GM19452 (cell line): ENCODE measurements around the gene TRAK2.
"Not testable (repeated sequence)": the region's sequence is repeated elsewhere in the genome, so short reads cannot be mapped to it uniquely, and the experiment has no call there.

Experiments used
- ATAC-seq: cut with Tn5 transposase; IDR thresholded peaks from one replicate; pipeline ENCODE4 v1.9.1; 2021; ENCODE audit not compliant: unreplicated experiment

Gene TRAK2

GRCh38 chr2:201451292-201452057, at the start of gene TRAK2, which contains the start of gene STRADB:
Gene TRAK2, minus strand, starts transcription at chr2:201451458. Its CDS starts 30,951 bp downstream, at chr2:201420507.
Gene STRADB, plus strand, starts transcription at chr2:201451740. Its CDS starts 3,101 bp downstream, at chr2:201454841.
- ATAC-seq: peak; percentile 97

DNA sequence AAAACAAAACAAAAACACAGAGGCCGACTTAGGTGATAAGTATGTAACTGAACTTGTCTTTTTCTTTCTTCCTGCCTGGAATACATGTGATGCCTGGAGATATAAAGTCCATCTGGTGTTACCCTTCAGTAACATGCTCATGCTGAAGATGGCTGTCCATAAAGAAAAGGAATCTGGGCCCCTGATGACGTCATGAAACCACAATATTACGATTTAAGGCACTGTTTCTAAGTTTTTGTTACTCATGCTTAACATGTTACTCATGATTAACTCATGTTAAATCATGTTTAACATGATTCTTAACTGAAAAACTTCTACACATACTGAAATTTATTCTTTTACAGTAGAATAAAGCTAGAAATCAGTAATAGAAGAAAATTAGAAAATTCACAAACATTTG, 49.3 kb upstream of the TRAK2 start:
- ATAC-seq: no peak

DNA sequence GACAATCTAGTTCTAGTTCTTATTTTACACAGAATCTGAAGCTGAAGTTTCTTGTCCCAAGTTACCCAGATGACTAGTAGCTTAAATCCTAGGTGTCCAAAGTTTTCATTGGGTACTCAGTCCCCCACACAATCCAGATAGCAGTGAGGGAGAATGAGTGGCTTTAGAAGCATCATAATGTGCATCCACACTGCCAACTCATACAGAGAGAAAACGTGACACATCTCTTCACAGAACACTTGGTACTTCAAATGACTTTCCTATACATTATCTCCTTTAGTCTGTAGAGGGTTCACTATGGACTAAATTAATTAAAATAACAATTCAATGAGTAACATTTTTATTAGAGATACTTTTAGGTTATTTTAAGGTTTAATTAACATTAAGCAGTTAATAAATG, 45.5 kb upstream of the TRAK2 start:
- no peak for ATAC-seq

- ATAC-seq: no peak
These were observed 39.0 kb upstream of the TRAK2 start for GRCh38 chr2:201490291-201490690.

- ATAC-seq: no peak
These were observed 33.5 kb upstream of the TRAK2 start for GRCh38 chr2:201484805-201485204.

- ATAC-seq: not testable (repeated sequence)
These were observed 32.5 kb upstream of the TRAK2 start for GRCh38 chr2:201483758-201484157.

- no peak for ATAC-seq
These were observed 32.1 kb upstream of the TRAK2 start for GRCh38 chr2:201483342-201483741.

DNA sequence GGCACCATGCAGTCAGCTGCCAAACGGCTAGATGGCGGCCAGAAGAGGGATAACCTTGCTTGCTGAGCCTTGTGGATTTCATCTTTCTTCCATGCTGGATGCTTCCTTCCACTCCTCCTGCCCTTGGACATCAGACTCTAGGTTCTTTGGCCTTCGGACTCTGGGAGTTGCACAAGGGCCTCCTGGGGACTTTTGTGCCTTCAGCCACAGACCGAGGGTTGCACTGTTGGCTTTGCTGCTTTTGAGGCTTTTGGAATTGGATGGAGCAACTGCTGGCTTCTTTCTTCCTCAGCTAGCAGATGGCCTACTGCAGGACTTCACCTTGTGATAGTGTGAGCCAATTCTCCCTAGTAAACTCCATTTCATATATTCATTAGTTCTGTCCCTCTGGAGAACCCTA, 31.3 kb upstream of the TRAK2 start:
- no peak for ATAC-seq

DNA sequence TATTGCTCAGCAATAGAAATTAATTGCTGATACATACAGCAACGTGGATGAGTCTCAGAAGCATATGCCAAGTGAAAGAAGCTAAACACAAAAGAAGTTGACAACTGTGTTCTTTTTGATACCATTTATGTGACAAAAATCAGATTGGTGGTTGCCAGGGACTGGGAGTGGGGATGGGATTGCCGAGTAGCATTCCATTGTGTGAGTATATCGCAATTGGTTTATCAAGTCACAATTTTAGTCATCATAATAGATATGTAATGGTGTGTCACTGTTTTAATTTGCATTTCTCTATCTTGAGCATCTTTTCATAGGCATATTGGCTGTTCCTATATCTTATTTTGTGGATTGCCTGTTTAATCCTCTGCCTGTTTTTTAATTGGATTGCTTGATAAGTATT, 21.2 kb upstream of the TRAK2 start:
- ATAC-seq: no peak

- ATAC-seq: no peak
These were observed 20.6 kb upstream of the TRAK2 start for GRCh38 chr2:201471732-201472393.

DNA sequence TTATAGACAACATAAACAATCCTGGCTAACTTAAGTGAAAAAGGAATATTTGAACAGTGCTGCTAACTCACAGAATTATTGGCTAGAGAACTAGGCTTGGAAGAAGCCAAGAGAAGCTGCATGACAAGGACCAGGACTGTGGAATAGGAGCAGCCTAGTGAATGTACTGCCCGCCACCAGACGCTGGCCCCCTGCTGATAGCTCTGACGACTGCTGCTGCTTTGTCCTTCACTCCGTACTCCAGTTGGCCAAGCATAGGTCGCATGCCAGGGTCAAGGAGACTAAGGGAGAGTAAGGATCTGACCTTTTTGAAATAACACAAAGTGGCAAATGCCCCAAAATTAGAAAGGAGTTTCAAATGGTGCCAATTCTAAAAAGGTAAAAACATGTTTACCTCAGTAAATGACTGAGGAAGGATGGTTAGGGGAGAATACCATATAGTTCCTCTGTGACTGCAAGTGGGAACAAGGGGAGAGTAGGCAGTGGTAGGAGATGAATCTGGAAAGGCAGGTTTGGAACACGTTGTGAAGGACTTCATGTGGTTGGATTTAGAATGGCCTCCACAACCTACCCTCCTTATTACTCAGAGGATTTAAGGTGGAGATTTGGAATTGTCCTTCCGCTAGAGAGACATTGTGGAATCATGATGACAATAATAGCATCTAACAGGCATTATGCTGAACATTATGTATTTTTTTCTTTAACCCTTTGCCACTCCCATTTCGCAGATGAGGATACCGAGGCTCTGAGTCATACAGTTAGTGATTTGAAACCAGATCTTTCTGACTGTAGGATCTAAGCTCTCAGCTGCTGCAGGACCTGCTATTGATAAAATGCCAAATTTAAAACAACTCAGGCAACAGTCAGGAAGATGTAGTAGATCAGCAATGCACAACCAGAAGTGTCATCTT, 19.8 kb upstream of the TRAK2 start:
- no peak for ATAC-seq

- no peak for ATAC-seq
These were observed 16.4 kb upstream of the TRAK2 start for GRCh38 chr2:201467666-201468065.

GRCh38 chr2:201466050-201466675, 14.9 kb upstream of the TRAK2 start:
- ATAC-seq: no peak

- ATAC-seq: no peak
These were observed 14.3 kb upstream of the TRAK2 start for GRCh38 chr2:201465524-201465971.

DNA sequence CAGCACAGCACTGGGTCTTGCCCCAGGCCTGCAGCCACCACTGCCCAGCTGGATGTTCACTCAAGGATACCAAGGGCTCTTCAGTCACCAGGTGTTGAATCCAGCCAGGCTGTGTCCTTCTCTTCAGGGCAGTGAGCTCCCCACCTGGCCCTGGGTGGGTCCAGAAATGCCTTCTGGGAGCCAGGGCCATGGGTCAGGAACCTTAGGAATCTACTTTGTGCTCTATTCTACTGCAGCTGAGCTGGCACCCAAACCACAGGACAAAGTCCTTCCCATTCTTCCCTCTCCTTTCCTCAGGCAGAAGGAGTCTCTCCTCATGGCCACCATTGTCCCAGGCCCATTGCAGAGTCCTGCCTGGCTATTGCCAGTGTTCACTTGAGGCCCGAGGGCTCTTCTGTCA, 13.3 kb upstream of the TRAK2 start:
- no peak for ATAC-seq

- no peak for ATAC-seq
These were observed 9.3 kb upstream of the TRAK2 start for GRCh38 chr2:201460532-201460931.

DNA sequence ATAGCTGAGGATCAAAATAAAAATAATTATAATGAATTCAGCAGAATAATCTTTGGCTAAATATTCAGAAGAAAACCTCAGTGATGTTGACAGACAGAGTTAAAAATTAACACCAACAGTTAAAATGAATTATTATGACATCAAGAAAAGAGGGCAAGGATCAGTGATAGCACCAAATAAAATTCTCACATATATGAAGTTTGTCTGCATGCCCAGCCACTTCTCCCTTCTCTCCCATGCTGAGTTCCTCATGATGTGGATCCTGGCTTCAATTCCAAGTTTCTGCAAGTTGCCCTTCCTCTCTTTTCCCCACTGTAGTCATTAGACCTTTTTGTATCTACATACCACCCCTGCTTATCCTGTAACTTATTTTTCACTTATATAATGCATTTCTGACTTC, 7.1 kb upstream of the TRAK2 start:
- ATAC-seq: no peak

- no peak for ATAC-seq
These were observed 1.8 kb upstream of the TRAK2 start for GRCh38 chr2:201452922-201453643.

DNA sequence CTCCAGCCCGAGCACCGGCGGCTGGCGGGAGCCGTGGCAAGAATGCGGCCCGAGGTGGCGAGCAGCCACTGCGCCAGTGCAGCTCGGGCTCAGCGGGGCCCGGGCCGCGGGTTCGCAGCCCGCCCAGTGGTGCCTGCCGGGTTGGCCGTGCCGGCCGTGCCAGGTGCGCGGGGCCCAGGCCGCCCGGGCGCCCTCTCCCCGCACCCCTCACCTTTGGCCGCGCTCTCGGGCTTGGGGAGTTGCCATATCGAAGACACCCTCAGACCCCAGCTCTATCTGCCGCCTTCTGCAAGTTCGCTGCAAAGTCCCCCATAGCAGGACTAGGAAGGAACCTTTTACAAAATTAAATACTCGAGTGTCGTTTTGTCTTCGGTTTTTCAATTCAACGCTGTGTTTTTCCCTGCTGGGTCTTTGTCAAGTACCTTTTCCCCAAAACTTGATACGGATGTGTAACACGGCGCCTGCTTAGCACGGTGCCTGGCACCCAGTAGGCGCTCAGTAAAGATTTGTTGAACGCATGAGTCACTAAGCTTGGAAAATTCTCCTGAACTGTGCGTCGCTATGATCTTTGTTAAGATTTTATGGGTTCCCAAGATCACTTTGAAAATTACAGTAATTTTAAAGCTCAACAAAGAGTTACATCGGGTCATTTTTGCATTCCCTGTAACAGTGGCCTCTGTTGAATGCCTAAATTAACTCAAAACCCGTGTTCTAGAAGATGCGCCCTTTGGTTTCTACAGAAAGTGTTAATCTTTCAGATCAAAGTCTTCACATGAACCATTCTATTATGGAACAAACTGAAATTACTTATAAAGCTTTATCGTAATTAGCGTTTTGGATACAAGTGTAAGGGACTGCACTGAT, 1.0 kb upstream of the TRAK2 start:
- no peak for ATAC-seq
